Measurements from ENCODE around the gene FBXL7. TPM values are rescaled to one million over a fixed set of nuclear protein-coding genes. Genes with fewer than 3 reads are reported as not detected.

Gene FBXL7
- total RNA-seq, 4 donors from 2014 or later, result 2.0 to 6.8 (median 3.9) TPM

DNA sequence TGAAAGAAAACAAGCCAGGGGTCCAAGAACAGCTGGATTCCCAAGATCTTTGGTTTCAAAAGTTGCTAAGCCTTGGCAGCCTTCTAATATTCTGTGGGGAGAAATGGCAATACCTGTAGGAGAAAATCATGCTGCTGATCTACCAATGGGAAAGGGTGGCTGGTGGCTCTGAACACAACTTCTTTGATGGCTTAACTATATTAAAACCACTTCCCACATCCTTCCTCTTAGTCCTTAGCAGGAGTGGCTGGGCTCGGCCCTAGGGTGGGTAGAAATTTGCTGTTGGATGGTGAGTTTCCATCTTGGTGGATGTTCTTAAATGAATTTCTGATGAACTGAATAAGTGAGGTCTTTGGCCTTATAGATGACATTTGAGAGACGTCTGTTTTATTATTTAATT lies 19.5 kb upstream of the FBXL7 start:
- intact Hi-C loops (cut with DNase I; ENCODE audit: low total_unique reads), result no loop called here
- DNase-seq (ENCODE audit: low spot score in 2 of 2), result no peak
- TF ChIP-seq, protein P1, sequence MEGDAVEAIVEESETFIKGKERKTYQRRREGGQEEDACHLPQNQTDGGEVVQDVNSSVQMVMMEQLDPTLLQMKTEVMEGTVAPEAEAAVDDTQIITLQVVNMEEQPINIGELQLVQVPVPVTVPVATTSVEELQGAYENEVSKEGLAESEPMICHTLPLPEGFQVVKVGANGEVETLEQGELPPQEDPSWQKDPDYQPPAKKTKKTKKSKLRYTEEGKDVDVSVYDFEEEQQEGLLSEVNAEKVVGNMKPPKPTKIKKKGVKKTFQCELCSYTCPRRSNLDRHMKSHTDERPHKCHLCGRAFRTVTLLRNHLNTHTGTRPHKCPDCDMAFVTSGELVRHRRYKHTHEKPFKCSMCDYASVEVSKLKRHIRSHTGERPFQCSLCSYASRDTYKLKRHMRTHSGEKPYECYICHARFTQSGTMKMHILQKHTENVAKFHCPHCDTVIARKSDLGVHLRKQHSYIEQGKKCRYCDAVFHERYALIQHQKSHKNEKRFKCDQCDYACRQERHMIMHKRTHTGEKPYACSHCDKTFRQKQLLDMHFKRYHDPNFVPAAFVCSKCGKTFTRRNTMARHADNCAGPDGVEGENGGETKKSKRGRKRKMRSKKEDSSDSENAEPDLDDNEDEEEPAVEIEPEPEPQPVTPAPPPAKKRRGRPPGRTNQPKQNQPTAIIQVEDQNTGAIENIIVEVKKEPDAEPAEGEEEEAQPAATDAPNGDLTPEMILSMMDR (IDR thresholded peaks at IDR 0.05), result no peak
- no peak for TF ChIP-seq POLR2A (IDR thresholded peaks at IDR 0.05)
- WGBS, 2 donors, result 79 to 88% methylated on average over 2 of the region's 2 CpGs
- H3K4me3 ChIP-seq (ENCODE audit: low read depth, poor library complexity, severe bottlenecking), result no peak overlapping the region

DNA sequence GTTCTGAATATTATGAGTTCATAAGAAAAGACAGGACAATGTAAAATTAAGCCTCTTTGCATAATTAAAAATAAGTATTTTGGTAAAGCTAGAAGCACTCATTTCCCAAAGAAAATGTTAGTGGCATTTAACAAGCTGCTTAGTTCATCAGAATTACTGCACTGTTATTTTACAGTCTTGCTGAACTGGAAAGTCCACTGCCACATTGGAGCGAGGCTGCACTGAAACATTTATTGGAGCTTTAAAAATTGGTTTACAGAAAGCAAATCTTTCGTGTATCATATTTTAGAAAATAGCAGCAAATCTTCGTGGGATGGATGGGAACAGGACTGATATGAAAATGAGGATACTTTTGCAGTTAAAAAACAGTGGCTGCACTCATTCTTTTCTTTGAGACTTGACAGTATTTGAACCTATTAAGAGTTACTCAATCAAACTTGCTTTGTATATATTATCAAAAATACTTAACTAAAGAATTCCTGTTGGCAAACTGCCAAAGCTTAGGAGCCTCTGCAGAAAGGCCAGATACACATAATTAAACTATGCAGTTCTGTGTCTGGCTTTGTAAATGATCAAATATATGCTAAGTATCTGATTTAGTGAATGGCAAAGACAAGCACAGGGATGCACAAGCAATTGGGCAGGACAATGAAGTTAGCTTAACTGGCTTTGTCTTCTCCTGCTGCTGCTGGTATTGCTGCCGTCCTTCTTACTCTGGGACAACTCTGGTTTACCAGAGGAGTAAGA lies 16.5 kb upstream of the FBXL7 start:
- WGBS, 2 donors, result 56 to 57% methylated on average over 4 of the region's 4 CpGs
- DNase-seq (ENCODE audit: low spot score in 2 of 2), result no peak

DNA sequence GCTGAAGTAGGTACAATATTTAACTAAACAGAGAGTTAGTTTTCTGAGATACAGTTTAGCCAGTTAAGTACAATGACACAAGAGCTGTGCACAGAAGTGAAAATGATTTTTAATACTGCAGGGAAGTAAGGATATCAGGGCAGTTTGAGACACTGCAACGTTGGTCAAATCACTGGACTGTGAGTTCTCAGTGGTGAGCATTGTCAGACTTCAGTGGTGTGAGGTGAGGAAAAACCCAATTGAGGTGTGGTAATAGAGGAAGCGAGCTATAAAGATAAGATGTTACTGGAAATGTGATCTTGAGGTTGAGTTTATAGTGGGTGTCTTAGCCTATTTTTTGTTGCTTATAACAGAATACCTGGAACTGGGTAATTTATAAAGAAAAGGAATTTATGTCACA lies 12.8 kb upstream of the FBXL7 start:
- no peak overlapping the region for H3K4me3 ChIP-seq (ENCODE audit: low read depth, poor library complexity, severe bottlenecking)
- intact Hi-C loops (cut with DNase I; ENCODE audit: low total_unique reads), result no loop called here
- TF ChIP-seq POLR2A (IDR thresholded peaks at IDR 0.05), result no peak
- TF ChIP-seq, protein P1 (IDR thresholded peaks at IDR 0.05), result no peak
- 80 to 82% methylated on average over 2 of the region's 2 CpGs for WGBS, 2 donors
- no peak for DNase-seq (ENCODE audit: low spot score in 2 of 2)

More for the DNA sequence above, 16.5 kb upstream of the FBXL7 start:
- TF ChIP-seq, protein P1 (IDR thresholded peaks at IDR 0.05), result no peak
- no peak for TF ChIP-seq POLR2A (IDR thresholded peaks at IDR 0.05)
- H3K4me3 ChIP-seq (ENCODE audit: low read depth, poor library complexity, severe bottlenecking), result no peak overlapping the region
- intact Hi-C loops (cut with DNase I; ENCODE audit: low total_unique reads), result no loop called here

DNA sequence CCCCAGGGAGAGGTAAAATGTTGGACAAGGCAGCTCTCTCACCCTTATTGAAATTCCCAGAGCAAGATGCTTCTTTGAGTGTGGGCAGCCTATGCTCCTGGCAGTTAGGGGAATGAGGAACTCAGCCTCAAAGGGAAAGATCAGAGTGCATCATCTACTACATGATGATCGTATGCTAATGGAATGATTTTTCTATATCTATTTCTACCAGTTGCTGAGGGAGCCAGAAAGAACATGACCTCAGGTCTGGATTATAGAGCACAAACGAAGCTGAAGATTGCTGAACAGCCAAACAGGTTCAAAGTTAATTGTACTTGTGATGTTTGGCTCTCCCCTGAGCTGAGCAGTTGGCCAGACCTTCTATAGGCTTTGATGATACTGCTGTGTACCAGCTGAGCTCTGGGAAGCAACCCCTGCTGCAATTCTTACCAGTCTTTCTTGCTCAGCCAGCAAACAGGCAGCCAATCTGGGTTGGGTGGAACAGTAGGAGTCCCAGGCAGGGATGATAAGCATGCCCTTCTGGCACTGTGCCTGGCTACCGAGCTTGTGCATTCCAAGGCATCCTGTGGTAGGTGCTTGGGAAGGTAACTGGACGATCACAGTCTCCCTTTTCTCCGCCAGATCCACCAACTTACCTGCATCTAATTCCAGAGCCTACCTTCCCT lies 10.3 kb upstream of the FBXL7 start:
- no peak overlapping the region for H3K4me3 ChIP-seq (ENCODE audit: low read depth, poor library complexity, severe bottlenecking)
- intact Hi-C loops (cut with DNase I; ENCODE audit: low total_unique reads), result no loop called here
- no peak for TF ChIP-seq POLR2A (IDR thresholded peaks at IDR 0.05)
- TF ChIP-seq, protein P1 (IDR thresholded peaks at IDR 0.05), result no peak
- no peak for DNase-seq (ENCODE audit: low spot score in 2 of 2)
- 46 to 54% methylated on average over 5 of the region's 5 CpGs for WGBS, 2 donors

DNA sequence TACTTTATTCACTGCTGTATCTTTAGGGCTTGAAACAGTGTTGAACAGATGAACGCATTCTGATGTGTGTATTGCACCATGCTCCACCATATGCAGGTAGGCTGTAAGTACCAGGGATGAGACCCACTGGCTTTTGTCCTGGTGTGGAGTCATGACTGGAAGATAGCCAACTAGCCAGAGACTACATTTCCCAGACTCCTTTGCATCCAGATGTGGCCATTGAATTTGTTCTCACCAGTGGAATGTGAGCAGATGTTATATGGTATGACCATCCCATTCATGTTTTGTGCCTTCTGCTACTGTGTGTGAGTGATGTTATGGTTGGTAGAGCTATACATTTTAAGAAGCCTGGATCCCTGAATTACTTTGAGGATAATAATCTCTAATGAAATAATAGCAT lies 7.4 kb upstream of the FBXL7 start:
- intact Hi-C loops (cut with DNase I; ENCODE audit: low total_unique reads), result no loop called here
- DNase-seq (ENCODE audit: low spot score in 2 of 2), result no peak
- TF ChIP-seq, protein P1 (IDR thresholded peaks at IDR 0.05), result no peak
- no peak for TF ChIP-seq POLR2A (IDR thresholded peaks at IDR 0.05)
- 86 to 100% methylated on average over 1 of the region's 1 CpG for WGBS, 2 donors
- H3K4me3 ChIP-seq (ENCODE audit: low read depth, poor library complexity, severe bottlenecking), result no peak overlapping the region

Measured in lower leg skin (tissue), 4 donors.